Measurements from ENCODE around the gene RSPO1.

RSPO1 gene

GRCh38 chr1:37567023-37567422 lies 67.7 kb downstream of the RSPO1 start:
- TF ChIP-seq CTCF (IDR thresholded peaks at IDR 0.05; ENCODE audit: low read depth, low read length, missing control alignments): no peak
- no peak for DNase-seq
- in situ Hi-C loops (cut with HindIII; ENCODE audit: low pct_ligation_motif_present, low sequenced_read_pairs): no loop called here
- Histone ChIP-seq H3K4me3 (ENCODE audit: low read depth, low read length) (no peak overlapping the region), H3K36me3 (replicated peaks) (peaks cover 74% of the 10 kb centered on the region), H3K27ac (no peak overlapping the region), H3K27me3 (replicated peaks) (no peaks in the 10 kb centered on the region)

GRCh38 chr1:37564892-37565291 lies 69.8 kb downstream of the RSPO1 start:
- DNase-seq: no peak
- Histone ChIP-seq H3K36me3 (replicated peaks) (peaks cover 60% of the 10 kb centered on the region), H3K4me3 (ENCODE audit: low read depth, low read length) (no peak overlapping the region), H3K27me3 (replicated peaks) (no peaks in the 10 kb centered on the region), H3K27ac (no peak overlapping the region)
- TF ChIP-seq CTCF (IDR thresholded peaks at IDR 0.05; ENCODE audit: low read depth, low read length, missing control alignments): no peak
- in situ Hi-C loops (cut with HindIII; ENCODE audit: low pct_ligation_motif_present, low sequenced_read_pairs): no loop called here

- Histone ChIP-seq H3K27me3 (replicated peaks) (no peaks in the 10 kb centered on the region), H3K36me3 (replicated peaks) (peaks cover 41% of the 10 kb centered on the region), H3K4me3 (ENCODE audit: low read depth, low read length) (no peak overlapping the region), H3K27ac (no peak overlapping the region)
- in situ Hi-C loops (cut with HindIII; ENCODE audit: low pct_ligation_motif_present, low sequenced_read_pairs): no loop called here
- DNase-seq: no peak
- TF ChIP-seq CTCF (IDR thresholded peaks at IDR 0.05; ENCODE audit: low read depth, low read length, missing control alignments): no peak
Measured at GRCh38 chr1:37562984-37563383, 71.7 kb downstream of the RSPO1 start.
